Endodermal cell (in vitro differentiated cells): Measurements from ENCODE around the gene MPC1. TPM values are rescaled to one million over a fixed set of nuclear protein-coding genes. Genes with fewer than 3 reads are reported as not detected.

ENCODE experiments used
- DNase-seq: peaks from one replicate; pipeline ENCODE4 v3.0.0-alpha.2; 2017
- H3K27ac ChIP-seq: 2 replicates; pipeline ENCODE4 v1.5.1; 2013; ENCODE audit warnings: mild to moderate bottlenecking, low read depth, low read length, moderate library complexity
- H3K27me3 ChIP-seq: 2 replicates; pipeline ENCODE4 v1.6.1; 2013; ENCODE audit warnings: mild to moderate bottlenecking, low read length, moderate library complexity; ENCODE audit not compliant: insufficient read depth, control insufficient read depth, poor library complexity, severe bottlenecking
- H3K36me3 ChIP-seq: 2 replicates; pipeline ENCODE4 v1.7.0; 2013; ENCODE audit warnings: mild to moderate bottlenecking, low read length, moderate library complexity; ENCODE audit not compliant: control insufficient read depth, insufficient read depth
- H3K4me1 ChIP-seq: one replicate; pipeline ENCODE4 v1.7.0; 2013; ENCODE audit warnings: low read length; ENCODE audit not compliant: control insufficient read depth, insufficient read depth
- H3K4me3 ChIP-seq: 2 replicates; pipeline ENCODE4 v1.5.1; 2013; ENCODE audit warnings: mild to moderate bottlenecking, low read length, moderate library complexity
- H3K9ac ChIP-seq: 2 replicates; pipeline ENCODE4 v1.6.1; 2013; ENCODE audit warnings: mild to moderate bottlenecking, low read length, moderate library complexity; ENCODE audit not compliant: poor library complexity, severe bottlenecking; ENCODE audit errors: extremely low read depth
- H3K9me3 ChIP-seq: 2 replicates; pipeline ENCODE4 v1.6.1; 2013; ENCODE audit warnings: mild to moderate bottlenecking, low read length, moderate library complexity; ENCODE audit not compliant: control insufficient read depth
- H3K27ac Mint-ChIP-seq: 2 replicates; pipeline ENCODE4 v1.8.0; 2020; ENCODE audit warnings: mixed read lengths
- H3K27me3 Mint-ChIP-seq: 2 replicates; pipeline ENCODE4 v1.8.0; 2021; ENCODE audit warnings: mild to moderate bottlenecking, mixed read lengths; ENCODE audit not compliant: insufficient read depth
- H3K36me3 Mint-ChIP-seq: 2 replicates; pipeline ENCODE4 v1.8.0; 2020; ENCODE audit warnings: low read depth, mixed read lengths
- H3K4me1 Mint-ChIP-seq: 2 replicates; pipeline ENCODE4 v1.8.0; 2020; ENCODE audit warnings: mixed read lengths
- H3K4me3 Mint-ChIP-seq: 2 replicates; pipeline ENCODE4 v1.8.0; 2020; ENCODE audit warnings: mild to moderate bottlenecking, moderate library complexity, mixed read lengths
- H3K9me3 Mint-ChIP-seq: 2 replicates; pipeline ENCODE4 v1.8.0; 2020; ENCODE audit warnings: mild to moderate bottlenecking, mixed read lengths
- WGBS, 2 experiments: methylation state at CpG; one replicate each; pipeline versions ENCODE4 v1.1.5 to v1.1.7; 2013; ENCODE audit warnings: missing lambda C conversion rate in 2 of 2, mixed read lengths in 1 of 2; ENCODE audit not compliant: insufficient coverage in 1 of 2, insufficient read length in 1 of 2; 5-methylcytosine and 5-hydroxymethylcytosine counted together
- total RNA-seq, 2 donors: library from RNA; stranded (reverse); fragmentation: NEBNext Ultra II Directional in 1 of 2; extraction: Animal tissue kit (Norgen Biotek cat#: 25700) in 1 of 2; gene quantifications; 2 replicates in 1 of 2; 3 replicates in 1 of 2; pipeline ENCODE4 v1.2.1, GENCODE V29; 2021
- TF ChIP-seq, protein P1 (sequence below): fragments of 200-600 bp; sonication (generic); conservative IDR thresholded peaks from 2 replicates; pipeline ENCODE4 v1.5.0; 2021; ENCODE audit warnings: antibody characterized with exemption, mild to moderate bottlenecking

Gene MPC1
- total RNA-seq, 2 donors from 2014 or later: 8.2 to 8.7 TPM

- Mint-ChIP-seq H3K27ac (no peak overlapping the region), H3K9me3 (no peaks in the 10 kb centered on the region), H3K27me3 (no peaks in the 10 kb centered on the region), H3K4me1 (peaks cover under 1% of the 10 kb centered on the region), H3K36me3 (peaks cover 35% of the 10 kb centered on the region), H3K4me3 (no peak overlapping the region)
- no peak for DNase-seq
- no peak overlapping the region for H3K27ac ChIP-seq
- no peaks in the 10 kb centered on the region for H3K27me3 ChIP-seq
- H3K4me3 ChIP-seq: no peak overlapping the region
- H3K9me3 ChIP-seq: no peaks in the 10 kb centered on the region
- H3K36me3 ChIP-seq: peaks cover 16% of the 10 kb centered on the region
- TF ChIP-seq, protein P1, sequence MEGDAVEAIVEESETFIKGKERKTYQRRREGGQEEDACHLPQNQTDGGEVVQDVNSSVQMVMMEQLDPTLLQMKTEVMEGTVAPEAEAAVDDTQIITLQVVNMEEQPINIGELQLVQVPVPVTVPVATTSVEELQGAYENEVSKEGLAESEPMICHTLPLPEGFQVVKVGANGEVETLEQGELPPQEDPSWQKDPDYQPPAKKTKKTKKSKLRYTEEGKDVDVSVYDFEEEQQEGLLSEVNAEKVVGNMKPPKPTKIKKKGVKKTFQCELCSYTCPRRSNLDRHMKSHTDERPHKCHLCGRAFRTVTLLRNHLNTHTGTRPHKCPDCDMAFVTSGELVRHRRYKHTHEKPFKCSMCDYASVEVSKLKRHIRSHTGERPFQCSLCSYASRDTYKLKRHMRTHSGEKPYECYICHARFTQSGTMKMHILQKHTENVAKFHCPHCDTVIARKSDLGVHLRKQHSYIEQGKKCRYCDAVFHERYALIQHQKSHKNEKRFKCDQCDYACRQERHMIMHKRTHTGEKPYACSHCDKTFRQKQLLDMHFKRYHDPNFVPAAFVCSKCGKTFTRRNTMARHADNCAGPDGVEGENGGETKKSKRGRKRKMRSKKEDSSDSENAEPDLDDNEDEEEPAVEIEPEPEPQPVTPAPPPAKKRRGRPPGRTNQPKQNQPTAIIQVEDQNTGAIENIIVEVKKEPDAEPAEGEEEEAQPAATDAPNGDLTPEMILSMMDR: no peak
- WGBS, 2 experiments: 91 to 92% methylated on average over 2 to 5 of the region's 5 CpGs
- H3K9ac ChIP-seq: no peak overlapping the region
- no peaks in the 10 kb centered on the region for H3K4me1 ChIP-seq
Observed at GRCh38 chr6:166415306-166415705, 32.6 kb upstream of the MPC1 start.

- no peaks in the 10 kb centered on the region for H3K4me1 ChIP-seq
- H3K9me3 Mint-ChIP-seq: no peaks in the 10 kb centered on the region
Observed at GRCh38 chr6:166413491-166413951, 30.8 kb upstream of the MPC1 start.

GRCh38 chr6:166412911-166413384, 30.2 kb upstream of the MPC1 start:
- H3K9me3 Mint-ChIP-seq: no peaks in the 10 kb centered on the region
- DNase-seq: no peak
- WGBS, 2 experiments: 92 to 94% methylated on average over 8 to 13 of the region's 13 CpGs

More at GRCh38 chr6:166413491-166413951, 30.8 kb upstream of the MPC1 start:
- Histone ChIP-seq H3K27me3 (no peaks in the 10 kb centered on the region), H3K36me3 (peaks cover 13% of the 10 kb centered on the region), H3K27ac (no peak overlapping the region), H3K9me3 (no peaks in the 10 kb centered on the region), H3K4me3 (no peak overlapping the region), H3K9ac (no peak overlapping the region)
- peaks cover 28% of the 10 kb centered on the region for H3K36me3 Mint-ChIP-seq
- no peak overlapping the region for H3K4me3 Mint-ChIP-seq
- 93 to 98% methylated on average over 13 to 17 of the region's 17 CpGs for WGBS, 2 experiments
- TF ChIP-seq, protein P1: no peak
- no peak overlapping the region for H3K27ac Mint-ChIP-seq
- no peak for DNase-seq
- H3K27me3 Mint-ChIP-seq: no peaks in the 10 kb centered on the region
- peaks cover 10% of the 10 kb centered on the region for H3K4me1 Mint-ChIP-seq

More at GRCh38 chr6:166412911-166413384, 30.2 kb upstream of the MPC1 start:
- TF ChIP-seq, protein P1: no peak
- H3K4me1 ChIP-seq: no peaks in the 10 kb centered on the region
- H3K27me3 ChIP-seq: no peaks in the 10 kb centered on the region
- no peak overlapping the region for H3K27ac ChIP-seq
- no peak overlapping the region for H3K9ac ChIP-seq
- H3K27ac Mint-ChIP-seq: no peak overlapping the region
- peaks cover 10% of the 10 kb centered on the region for H3K4me1 Mint-ChIP-seq
- peaks cover 7% of the 10 kb centered on the region for H3K36me3 ChIP-seq
- peaks cover 22% of the 10 kb centered on the region for H3K36me3 Mint-ChIP-seq
- H3K4me3 ChIP-seq: no peak overlapping the region
- H3K4me3 Mint-ChIP-seq: no peak overlapping the region
- H3K27me3 Mint-ChIP-seq: no peaks in the 10 kb centered on the region
- no peaks in the 10 kb centered on the region for H3K9me3 ChIP-seq
